ENCODE measurements around the gene KLK11.

DNA sequence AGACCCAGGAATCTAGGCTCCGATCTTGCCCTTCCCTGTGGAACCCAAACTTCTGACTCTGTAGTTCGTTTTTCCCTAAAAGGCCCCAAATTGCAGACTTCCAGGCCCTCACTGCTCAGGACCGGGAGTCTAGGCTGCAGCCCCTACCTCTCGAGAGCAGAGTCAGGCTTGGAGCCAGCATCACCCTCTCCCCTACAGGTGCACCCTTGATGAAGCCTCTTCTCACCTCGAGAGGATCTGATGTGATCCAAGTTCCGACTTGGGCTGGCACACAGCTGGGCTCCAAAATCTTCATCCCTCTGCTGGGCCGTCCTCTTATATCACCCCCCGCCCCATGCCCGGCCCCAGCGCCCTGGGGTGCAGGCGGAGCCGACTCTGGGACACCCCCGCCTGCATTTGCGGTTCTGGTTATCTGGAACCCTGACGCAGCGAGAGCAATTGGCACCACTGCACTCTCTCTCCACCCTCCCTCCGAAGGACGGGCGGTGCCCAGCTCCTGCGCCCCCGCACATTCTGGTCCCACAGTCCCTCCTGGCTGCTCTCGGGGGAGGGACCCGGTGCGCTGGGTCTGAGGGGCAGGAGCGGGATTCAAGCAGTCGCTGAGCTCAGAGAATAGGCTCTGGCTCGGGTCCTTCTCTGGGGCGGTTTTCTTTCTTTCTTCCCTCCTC is 42.7 kb downstream of the KLK11 start, which contains the start of gene KLK7:
- TF ChIP-seq EZH2 (optimal IDR thresholded peaks at IDR 0.05; ENCODE audit: low read depth, low read length) = no peak
- TF ChIP-seq, protein P1, sequence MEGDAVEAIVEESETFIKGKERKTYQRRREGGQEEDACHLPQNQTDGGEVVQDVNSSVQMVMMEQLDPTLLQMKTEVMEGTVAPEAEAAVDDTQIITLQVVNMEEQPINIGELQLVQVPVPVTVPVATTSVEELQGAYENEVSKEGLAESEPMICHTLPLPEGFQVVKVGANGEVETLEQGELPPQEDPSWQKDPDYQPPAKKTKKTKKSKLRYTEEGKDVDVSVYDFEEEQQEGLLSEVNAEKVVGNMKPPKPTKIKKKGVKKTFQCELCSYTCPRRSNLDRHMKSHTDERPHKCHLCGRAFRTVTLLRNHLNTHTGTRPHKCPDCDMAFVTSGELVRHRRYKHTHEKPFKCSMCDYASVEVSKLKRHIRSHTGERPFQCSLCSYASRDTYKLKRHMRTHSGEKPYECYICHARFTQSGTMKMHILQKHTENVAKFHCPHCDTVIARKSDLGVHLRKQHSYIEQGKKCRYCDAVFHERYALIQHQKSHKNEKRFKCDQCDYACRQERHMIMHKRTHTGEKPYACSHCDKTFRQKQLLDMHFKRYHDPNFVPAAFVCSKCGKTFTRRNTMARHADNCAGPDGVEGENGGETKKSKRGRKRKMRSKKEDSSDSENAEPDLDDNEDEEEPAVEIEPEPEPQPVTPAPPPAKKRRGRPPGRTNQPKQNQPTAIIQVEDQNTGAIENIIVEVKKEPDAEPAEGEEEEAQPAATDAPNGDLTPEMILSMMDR (IDR thresholded peaks at IDR 0.05; ENCODE audit: low read length) = no peak

Measured in MM.1S (cell line).